HEK293 (cell line): ENCODE results near the gene PPARA.

Experiments used
- KLF9 ChIP-seq: fragments of 450-650 bp; formaldehyde crosslinking; IDR thresholded peaks from 2 replicates; pipeline ENCODE4 v1.5.1; 2016; ENCODE audit warnings: missing biosample characterization, missing genetic modification characterization, low read depth
- OVOL3 ChIP-seq: fragments of 450-650 bp; formaldehyde crosslinking; IDR thresholded peaks from 2 replicates; pipeline ENCODE4 v1.5.1; 2016; ENCODE audit warnings: missing biosample characterization, missing genetic modification characterization
- ZNF707 ChIP-seq: fragments of 450-650 bp; formaldehyde crosslinking; IDR thresholded peaks from 2 replicates; pipeline ENCODE4 v1.5.1; 2016; ENCODE audit warnings: missing biosample characterization, missing genetic modification characterization
- ZNF776 ChIP-seq: fragments of 450-650 bp; formaldehyde crosslinking; IDR thresholded peaks from 2 replicates; pipeline ENCODE4 v1.5.0; 2017; ENCODE audit warnings: missing biosample characterization, missing genetic modification characterization, borderline replicate concordance
- TF ChIP-seq, protein P1 (sequence below): fragments of 450-650 bp; formaldehyde crosslinking; IDR thresholded peaks from 2 replicates; pipeline ENCODE4 v1.5.1; 2016; ENCODE audit warnings: missing biosample characterization, missing genetic modification characterization

PPARA gene

DNA sequence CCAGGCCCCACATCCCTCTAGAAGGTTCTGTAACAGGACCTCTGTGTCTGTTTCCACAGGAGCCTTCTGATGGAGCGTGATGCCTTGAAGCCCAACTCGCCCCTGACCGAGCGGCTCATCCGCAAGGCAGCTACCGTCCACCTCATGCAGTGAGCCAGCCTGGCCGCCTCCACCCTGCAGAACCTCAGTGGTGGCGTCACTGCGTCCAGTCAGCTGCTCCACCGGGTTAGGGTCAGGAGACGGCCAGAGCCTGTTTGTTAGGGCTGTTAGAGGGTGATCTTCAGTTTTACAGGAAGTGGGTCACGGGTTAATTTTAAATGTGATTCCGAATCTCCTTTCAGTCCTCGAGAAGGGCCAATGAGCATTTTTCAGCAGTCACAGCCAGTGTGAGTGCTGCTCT, 142.4 kb downstream of the PPARA start (continued):
- TF ChIP-seq ZNF707 (tag by site-specific recombination) (no peak), ZNF776 (tag by site-specific recombination) (no peak), KLF9 (no peak), OVOL3 (tag by site-specific recombination) (no peak)
- TF ChIP-seq, protein P1, sequence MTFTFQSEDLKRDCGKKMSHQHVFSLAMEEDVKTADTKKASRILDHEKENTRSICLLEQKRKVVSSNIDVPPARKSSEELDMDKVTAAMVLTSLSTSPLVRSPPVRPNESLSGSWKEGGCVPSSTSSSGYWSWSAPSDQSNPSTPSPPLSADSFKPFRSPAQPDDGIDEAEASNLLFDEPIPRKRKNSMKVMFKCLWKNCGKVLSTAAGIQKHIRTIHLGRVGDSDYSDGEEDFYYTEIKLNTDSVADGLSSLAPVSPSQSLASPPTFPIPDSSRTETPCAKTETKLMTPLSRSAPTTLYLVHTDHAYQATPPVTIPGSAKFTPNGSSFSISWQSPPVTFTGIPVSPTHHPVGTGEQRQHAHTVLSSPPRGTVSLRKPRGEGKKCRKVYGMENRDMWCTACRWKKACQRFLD (tag by site-specific recombination) = no peak
